ENCODE data around the gene DOK7.

GRCh38 chr4:3481783-3482393, 18.8 kb downstream of the DOK7 start:
- TF ChIP-seq CTCF (conservative IDR thresholded peaks at IDR 0.05) (no peak), EZH2 (IDR thresholded peaks at IDR 0.05; ENCODE audit: low read depth) (no peak)

Data from PC-9 (cell line).